ENCODE results near the gene GBE1. TPM values are rescaled to one million over a fixed set of nuclear protein-coding genes. Genes with fewer than 3 reads are reported as not detected.
"Not testable (repeated sequence)": the region's sequence is repeated elsewhere in the genome, so short reads cannot be mapped to it uniquely, and the experiment has no call there.

The GBE1 gene
- total RNA-seq, 3 donors from 2014 or later, result 34.4 to 148 (median 49.8) TPM

DNA sequence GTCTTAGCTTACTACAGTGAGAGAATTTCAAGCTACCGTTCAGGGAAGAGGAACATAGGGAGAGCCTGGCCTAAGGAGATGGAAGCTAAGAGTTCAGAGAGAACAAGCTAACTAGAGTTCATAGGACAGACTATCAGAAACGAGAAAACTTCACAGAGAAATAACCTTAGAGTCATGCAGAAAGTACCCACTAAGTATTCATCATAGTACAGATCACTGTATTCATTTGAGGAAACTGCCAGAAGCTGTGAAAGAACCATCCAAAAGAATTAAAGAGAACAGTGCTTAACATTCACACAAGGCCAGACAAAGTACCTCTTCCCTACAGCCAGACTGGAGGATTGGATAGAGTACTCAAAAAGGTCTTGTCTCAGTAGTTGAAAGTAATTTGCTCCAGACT is 15.2 kb upstream of the GBE1 start:
- intact Hi-C loops (cut with DNase I; ENCODE audit: low total_unique reads), result no loop called here
- no peak for TF ChIP-seq POLR2AphosphoS5 (IDR thresholded peaks at IDR 0.05)
- TF ChIP-seq POLR2A (IDR thresholded peaks at IDR 0.05), result no peak
- TF ChIP-seq, protein P1, sequence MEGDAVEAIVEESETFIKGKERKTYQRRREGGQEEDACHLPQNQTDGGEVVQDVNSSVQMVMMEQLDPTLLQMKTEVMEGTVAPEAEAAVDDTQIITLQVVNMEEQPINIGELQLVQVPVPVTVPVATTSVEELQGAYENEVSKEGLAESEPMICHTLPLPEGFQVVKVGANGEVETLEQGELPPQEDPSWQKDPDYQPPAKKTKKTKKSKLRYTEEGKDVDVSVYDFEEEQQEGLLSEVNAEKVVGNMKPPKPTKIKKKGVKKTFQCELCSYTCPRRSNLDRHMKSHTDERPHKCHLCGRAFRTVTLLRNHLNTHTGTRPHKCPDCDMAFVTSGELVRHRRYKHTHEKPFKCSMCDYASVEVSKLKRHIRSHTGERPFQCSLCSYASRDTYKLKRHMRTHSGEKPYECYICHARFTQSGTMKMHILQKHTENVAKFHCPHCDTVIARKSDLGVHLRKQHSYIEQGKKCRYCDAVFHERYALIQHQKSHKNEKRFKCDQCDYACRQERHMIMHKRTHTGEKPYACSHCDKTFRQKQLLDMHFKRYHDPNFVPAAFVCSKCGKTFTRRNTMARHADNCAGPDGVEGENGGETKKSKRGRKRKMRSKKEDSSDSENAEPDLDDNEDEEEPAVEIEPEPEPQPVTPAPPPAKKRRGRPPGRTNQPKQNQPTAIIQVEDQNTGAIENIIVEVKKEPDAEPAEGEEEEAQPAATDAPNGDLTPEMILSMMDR (IDR thresholded peaks at IDR 0.05), result no peak
- Histone ChIP-seq H3K27ac (no peak overlapping the region), H3K9me3 (no peaks in the 10 kb centered on the region), H3K36me3 (no peaks in the 10 kb centered on the region), H3K27me3 (no peaks in the 10 kb centered on the region), H3K4me3 (no peak overlapping the region), H3K4me1 (no peaks in the 10 kb centered on the region)
- DNase-seq (ENCODE audit: low spot score in 2 of 2), result no peak

DNA sequence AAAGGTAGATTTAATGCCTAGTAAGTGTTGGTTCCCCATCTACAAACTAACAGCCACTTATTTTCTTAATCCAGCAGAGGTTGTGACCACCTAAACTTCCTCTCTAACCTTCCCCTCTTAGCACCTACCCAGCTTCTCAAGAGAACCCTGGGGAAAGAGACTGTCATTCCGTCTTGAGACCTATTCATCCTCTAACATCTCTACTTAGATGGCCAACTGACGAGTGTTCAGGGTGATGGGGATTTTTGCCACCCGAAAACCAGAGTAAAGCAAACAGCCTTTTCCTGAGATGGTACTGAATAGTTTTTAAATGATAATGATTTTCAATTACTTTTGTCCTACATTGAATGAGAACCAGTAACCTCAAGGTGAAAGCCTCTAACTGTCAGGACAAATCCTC is 9.3 kb upstream of the GBE1 start:
- Histone ChIP-seq H3K4me1 (no peaks in the 10 kb centered on the region), H3K27me3 (no peaks in the 10 kb centered on the region), H3K4me3 (no peak overlapping the region), H3K36me3 (no peaks in the 10 kb centered on the region), H3K9me3 (no peaks in the 10 kb centered on the region), H3K27ac (no peak overlapping the region)
- intact Hi-C loops (cut with DNase I; ENCODE audit: low total_unique reads), result no loop called here
- TF ChIP-seq, protein P1 (IDR thresholded peaks at IDR 0.05), result no peak
- TF ChIP-seq POLR2AphosphoS5 (IDR thresholded peaks at IDR 0.05), result no peak
- TF ChIP-seq POLR2A (IDR thresholded peaks at IDR 0.05), result no peak
- DNase-seq (ENCODE audit: low spot score in 2 of 2), result no peak

DNA sequence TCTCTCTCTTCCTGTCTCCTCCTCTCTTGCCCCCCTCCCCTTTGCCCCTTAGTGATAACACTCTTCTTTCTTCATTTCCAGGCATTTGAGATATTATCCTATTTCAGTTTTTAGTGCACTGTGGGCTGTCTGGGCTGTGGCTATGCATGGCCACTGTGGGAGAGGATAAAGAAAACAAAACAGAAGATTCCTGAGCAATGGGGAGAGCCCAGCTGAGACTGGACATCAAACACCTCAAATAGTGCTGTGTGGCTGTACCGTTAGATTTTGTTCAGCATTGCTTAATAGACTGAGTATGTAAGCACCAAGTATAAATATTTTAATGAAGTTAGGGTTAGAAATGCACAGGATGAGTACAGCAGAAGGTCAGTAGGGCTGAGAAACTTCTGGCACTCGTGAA is 7.9 kb upstream of the GBE1 start:
- intact Hi-C loops (cut with DNase I; ENCODE audit: low total_unique reads), result no loop called here
- H3K36me3 ChIP-seq, result no peaks in the 10 kb centered on the region
- H3K4me1 ChIP-seq, result no peaks in the 10 kb centered on the region
- no peak for DNase-seq (ENCODE audit: low spot score in 2 of 2)
- TF ChIP-seq POLR2AphosphoS5 (IDR thresholded peaks at IDR 0.05), result no peak
- TF ChIP-seq, protein P1 (IDR thresholded peaks at IDR 0.05), result no peak
- no peak for TF ChIP-seq POLR2A (IDR thresholded peaks at IDR 0.05)
- H3K9me3 ChIP-seq, result no peaks in the 10 kb centered on the region
- no peak overlapping the region for H3K27ac ChIP-seq
- H3K4me3 ChIP-seq, result no peak overlapping the region
- H3K27me3 ChIP-seq, result no peaks in the 10 kb centered on the region

DNA sequence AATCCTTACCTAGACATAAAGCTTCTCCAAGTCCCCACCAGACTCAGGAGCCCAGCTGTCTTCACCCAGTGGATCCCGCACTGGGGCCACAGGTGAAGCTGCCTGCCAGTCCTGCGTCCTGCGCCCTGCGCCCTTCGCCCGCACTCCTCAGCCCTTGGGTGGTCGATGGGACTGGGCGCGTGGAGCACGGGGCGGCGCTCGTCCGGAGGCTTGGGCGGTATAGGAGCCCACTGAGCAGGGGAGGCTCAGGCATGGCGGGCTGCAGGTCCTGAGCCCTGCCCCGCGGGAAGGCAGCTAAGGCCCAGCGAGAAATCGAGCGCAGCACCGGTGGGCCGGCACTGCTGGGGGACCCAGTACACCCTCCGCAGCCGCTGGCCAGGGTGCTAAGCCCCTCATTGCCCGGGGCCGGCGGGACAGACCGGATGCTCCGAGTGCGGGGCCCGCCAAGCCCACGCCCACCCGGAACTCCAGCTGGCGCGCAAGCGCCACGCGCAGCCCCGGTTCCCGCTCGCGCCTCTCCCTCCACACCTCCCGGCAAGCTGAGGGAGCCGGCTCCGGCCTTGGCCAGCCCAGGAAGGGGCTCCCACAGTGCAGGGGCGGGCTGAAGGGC is 5.9 kb upstream of the GBE1 start:
- H3K27ac ChIP-seq; H3K27me3 ChIP-seq; intact Hi-C loops (cut with DNase I; ENCODE audit: low total_unique reads); H3K9me3 ChIP-seq; DNase-seq (ENCODE audit: low spot score in 2 of 2); H3K36me3 ChIP-seq; H3K4me3 ChIP-seq; H3K4me1 ChIP-seq: not testable (repeated sequence)

DNA sequence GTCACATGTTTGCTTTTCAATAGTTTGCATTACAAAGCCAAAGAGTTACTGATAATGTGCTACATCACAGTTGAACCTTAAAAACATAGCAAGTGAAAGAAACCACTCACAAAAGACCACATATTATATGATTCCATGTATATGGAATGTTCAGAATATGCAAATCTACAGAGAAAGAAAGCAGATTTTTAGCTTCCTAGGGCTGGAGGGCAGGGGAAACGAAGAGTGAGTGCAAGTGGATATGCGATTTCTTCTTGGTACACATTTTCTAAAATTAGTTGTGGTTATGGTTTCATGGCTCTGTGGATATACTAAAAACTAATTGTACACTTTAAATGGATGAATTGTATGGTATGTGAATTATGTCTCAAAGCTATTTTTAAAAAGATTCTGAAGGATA is 4.0 kb upstream of the GBE1 start:
- TF ChIP-seq POLR2A (IDR thresholded peaks at IDR 0.05) (no peak), POLR2AphosphoS5 (IDR thresholded peaks at IDR 0.05) (no peak)
- TF ChIP-seq, protein P1 (IDR thresholded peaks at IDR 0.05), result no peak
- H3K36me3 ChIP-seq, result no peaks in the 10 kb centered on the region
- no peaks in the 10 kb centered on the region for H3K27me3 ChIP-seq
- H3K4me3 ChIP-seq, result no peak overlapping the region
- no peak overlapping the region for H3K27ac ChIP-seq
- peaks cover 0 to 2% of the 10 kb centered on the region in 2 donors for H3K4me1 ChIP-seq
- intact Hi-C loops (cut with DNase I; ENCODE audit: low total_unique reads), result no loop called here
- no peak for DNase-seq (ENCODE audit: low spot score in 2 of 2)
- no peaks in the 10 kb centered on the region for H3K9me3 ChIP-seq

DNA sequence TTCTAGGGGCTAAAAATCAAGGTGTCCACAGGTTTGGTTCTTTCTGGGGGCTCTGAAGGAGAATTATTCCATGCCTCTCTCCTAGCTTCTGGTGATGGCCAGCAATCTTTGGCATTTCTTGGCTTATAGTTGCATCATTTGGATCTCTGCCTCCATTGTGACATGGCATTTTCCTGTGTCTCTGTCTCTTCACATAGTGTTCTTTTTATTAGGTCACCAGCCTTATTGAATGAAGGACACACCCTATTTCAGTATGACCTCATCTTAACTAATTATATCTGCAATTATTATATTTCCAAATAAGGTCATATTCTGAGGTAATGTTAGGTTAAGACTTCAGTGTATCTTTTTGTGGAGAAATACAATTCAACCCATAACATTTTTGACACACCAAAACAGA is 3.2 kb upstream of the GBE1 start:
- H3K9me3 ChIP-seq, result no peaks in the 10 kb centered on the region
- no peaks in the 10 kb centered on the region for H3K27me3 ChIP-seq
- DNase-seq (ENCODE audit: low spot score in 2 of 2), result no peak
- TF ChIP-seq POLR2A (IDR thresholded peaks at IDR 0.05) (no peak), POLR2AphosphoS5 (IDR thresholded peaks at IDR 0.05) (no peak)
- TF ChIP-seq, protein P1 (IDR thresholded peaks at IDR 0.05), result no peak
- no peak overlapping the region for H3K27ac ChIP-seq
- H3K4me3 ChIP-seq, result no peak overlapping the region
- H3K4me1 ChIP-seq, result peaks cover 0 to 7% of the 10 kb centered on the region in 2 donors
- intact Hi-C loops (cut with DNase I; ENCODE audit: low total_unique reads), result no loop called here
- H3K36me3 ChIP-seq, result no peaks in the 10 kb centered on the region

All from breast epithelium (tissue), 4 donors.